Thyroid gland (tissue), 4 donors: ENCODE results near the gene MRPL51. TPM values are rescaled to one million over a fixed set of nuclear protein-coding genes. Genes with fewer than 3 reads are reported as not detected.

ENCODE experiments used
- DNase-seq, 2 donors: peaks; one replicate each; pipeline ENCODE4 v3.0.0-alpha.2; 2019
- H3K27ac ChIP-seq, 3 donors: fragments of 200-600 bp; sonication (generic); 1 replicate in 2 of 3; 2 replicates in 1 of 3; pipeline ENCODE4 v1.5.1; 2016 to 2019; ENCODE audit warnings: mild to moderate bottlenecking in 1 of 3, moderate library complexity in 1 of 3
- H3K27me3 ChIP-seq: fragments of 200-600 bp; sonication (generic); one replicate; pipeline ENCODE4 v1.5.1; 2019
- H3K36me3 ChIP-seq, 2 donors: fragments of 200-600 bp; sonication (generic); one replicate each; pipeline ENCODE4 v1.5.1; 2016 to 2019
- H3K4me1 ChIP-seq, 2 donors: fragments of 200-600 bp; sonication (generic); one replicate each; pipeline ENCODE4 v1.5.1; 2017 to 2019
- H3K4me3 ChIP-seq, 3 donors: fragments of 200-600 bp; sonication (generic); replicated peaks in 1 of 3; 1 replicate in 2 of 3; 2 replicates in 1 of 3; pipeline ENCODE4 v1.5.1; 2016; ENCODE audit warnings: mild to moderate bottlenecking in 1 of 3
- H3K9me3 ChIP-seq: fragments of 200-600 bp; sonication (generic); one replicate; pipeline ENCODE4 v1.5.1; 2017
- CTCF ChIP-seq, 6 experiments: fragments of 200-600 bp in 3 of 6; fragments of 450-650 bp in 3 of 6; sonication (generic) in 3 of 6; IDR thresholded peaks; one replicate each; pipeline ENCODE4 v1.5.1; 2016 to 2019; ENCODE audit warnings: antibody characterized with exemption in 6 of 6, mild to moderate bottlenecking in 2 of 6, inconsistent platforms in 1 of 6, moderate library complexity in 1 of 6
- POLR2A ChIP-seq, 2 donors: fragments of 450-650 bp; IDR thresholded peaks; one replicate each; pipeline ENCODE4 v1.6.1; 2017; ENCODE audit warnings: antibody characterized with exemption in 2 of 2, mild to moderate bottlenecking in 2 of 2, moderate library complexity in 1 of 2
- WGBS, 2 donors: methylation state at CpG; one replicate each; pipeline ENCODE4 v1.1.5; 2017; 5-methylcytosine and 5-hydroxymethylcytosine counted together
- intact Hi-C: fragments of 100-400 bp; cut with DNase I; formaldehyde crosslinking; loops from one replicate; pipeline ENCODE4 v1.15.1; 2023
- total RNA-seq, 4 donors: library from RNA; depleted of rRNA; stranded (reverse); fragments of >200 nt; gene quantifications; one replicate each; pipeline ENCODE4 v1.2.3, GENCODE V29; 2016

The MRPL51 gene
- total RNA-seq, 4 donors from 2014 or later: 16.7 to 84.6 (median 46.9) TPM

DNA sequence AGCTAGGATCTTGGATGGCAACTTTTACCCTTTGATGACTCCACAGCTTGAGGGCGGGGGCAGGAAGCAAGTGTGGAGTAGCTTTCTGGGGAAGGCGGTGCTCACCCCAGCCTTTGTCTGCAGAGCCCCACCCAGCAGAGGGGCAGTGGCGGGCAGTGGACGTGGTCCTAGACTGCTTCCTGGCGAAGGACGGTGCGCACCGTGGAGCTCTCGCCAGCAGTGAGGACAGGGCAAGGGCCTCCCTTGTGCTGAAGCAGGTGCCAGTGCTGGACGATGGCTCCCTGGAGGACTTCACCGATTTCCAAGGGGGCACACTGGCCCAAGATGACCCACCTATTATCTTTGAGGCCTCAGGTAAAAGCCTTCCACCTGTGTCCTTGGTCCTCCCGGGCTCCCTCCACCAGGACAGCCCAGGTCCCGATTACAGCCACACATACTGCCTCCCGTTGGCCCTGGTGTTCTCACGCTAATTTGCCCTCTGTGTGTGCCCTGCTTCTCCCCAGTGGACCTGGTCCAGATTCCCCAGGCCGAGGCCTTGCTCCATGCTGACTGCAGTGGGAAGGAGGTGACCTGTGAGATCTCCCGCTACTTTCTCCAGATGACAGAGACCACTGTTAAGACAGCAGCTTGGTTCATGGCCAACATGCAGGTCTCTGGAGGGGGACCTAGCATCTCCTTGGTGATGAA is 40.0 kb downstream of the MRPL51 start:
- Histone ChIP-seq H3K9me3 (no peaks in the 10 kb centered on the region), H3K4me3 (peak overlapping the region in 1 of 3 donors; percentile 74), H3K27me3 (no peaks in the 10 kb centered on the region), H3K27ac (peak overlapping the region; percentile 99), H3K4me1 (peaks cover 22 to 35% of the 10 kb centered on the region in 2 donors), H3K36me3 (peaks cover 10% of the 10 kb centered on the region in 2 donors)
- peak; percentile 27 to 30 for DNase-seq
- TF ChIP-seq POLR2A (IDR thresholded peaks at IDR 0.05) (no peak), CTCF (IDR thresholded peaks at IDR 0.05) (no peak)
- intact Hi-C loops: no loop called here
- 68 to 72% methylated on average over 12 to 14 of the region's 17 CpGs for WGBS, 2 donors

- Histone ChIP-seq H3K36me3 (peaks cover 3% of the 10 kb centered on the region in 2 donors), H3K27me3 (no peaks in the 10 kb centered on the region), H3K4me1 (peaks cover 29 to 41% of the 10 kb centered on the region in 2 donors), H3K9me3 (no peaks in the 10 kb centered on the region), H3K4me3 (peak overlapping the region; percentile 13 to 74 (median 21)), H3K27ac (peak overlapping the region; percentile 99)
- peak; percentile 74 to 86 for DNase-seq
- WGBS, 2 donors: 3 to 12% methylated on average over 9 of the region's 9 CpGs
- intact Hi-C loops: no loop called here
- TF ChIP-seq CTCF (IDR thresholded peaks at IDR 0.05): no peak
- TF ChIP-seq POLR2A (IDR thresholded peaks at IDR 0.05): peak in 1 of 2 donors; percentile 53
Observed at GRCh38 chr12:6452245-6452943, 40.7 kb downstream of the MRPL51 start.

GRCh38 chr12:6451348-6452244 is 41.5 kb downstream of the MRPL51 start, which contains the start of gene TAPBPL:
TSS of gene TAPBPL (plus strand) at chr12:6452042. CDS start at chr12:6452249, 207 bp downstream.
- Histone ChIP-seq H3K27ac (peak within 1 kb of the TSS; percentile 99), H3K4me1 (peaks cover 34 to 46% of the 10 kb centered on the region in 2 donors), H3K27me3 (no peaks in the 10 kb centered on the region), H3K9me3 (no peaks in the 10 kb centered on the region), H3K4me3 (peak within 1 kb of the TSS; percentile 13 to 74 (median 21)), H3K36me3 (no peaks in the 10 kb centered on the region)
- peak; percentile 50 to 96 for TF ChIP-seq POLR2A (IDR thresholded peaks at IDR 0.05)
- peak in 1 of 6 experiments; percentile 7 for TF ChIP-seq CTCF (IDR thresholded peaks at IDR 0.05)
- WGBS, 2 donors: 0 to 1% methylated on average over 15 to 27 of the region's 27 CpGs
- intact Hi-C loops: no loop called here
- DNase-seq: peak; percentile 92 to 94

DNA sequence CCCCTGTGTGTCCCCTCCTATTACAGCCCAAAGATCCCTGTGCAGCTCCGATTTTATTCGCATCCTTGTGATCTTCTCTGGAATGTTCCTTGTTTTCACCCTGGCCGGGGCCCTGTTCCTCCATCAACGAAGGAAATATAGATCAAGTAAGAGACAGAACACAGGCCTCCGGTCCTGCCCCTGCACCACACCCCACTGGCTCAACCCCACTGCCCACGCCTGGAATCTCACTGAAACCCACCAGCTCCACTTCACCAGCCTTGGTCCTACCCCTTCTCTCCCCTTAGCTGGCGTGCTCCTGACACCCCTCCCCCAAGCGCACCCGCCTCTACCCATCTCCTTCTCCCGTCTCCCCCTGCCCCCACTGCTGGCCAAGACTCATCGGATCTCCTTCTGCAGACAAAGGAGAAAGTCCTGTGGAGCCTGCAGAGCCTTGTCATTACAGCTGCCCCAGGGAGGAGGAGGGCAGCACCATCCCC is 42.2 kb downstream of the MRPL51 start:
- peaks cover 39 to 53% of the 10 kb centered on the region in 2 donors for H3K4me1 ChIP-seq
- no peaks in the 10 kb centered on the region for H3K9me3 ChIP-seq
- 17% methylated on average over 11 of the region's 11 CpGs for WGBS, 2 donors
- intact Hi-C loops: no loop called here
- H3K4me3 ChIP-seq: peak overlapping the region in 2 of 3 donors; percentile 9 to 74
- H3K27me3 ChIP-seq: no peaks in the 10 kb centered on the region
- TF ChIP-seq CTCF (IDR thresholded peaks at IDR 0.05): no peak
- TF ChIP-seq POLR2A (IDR thresholded peaks at IDR 0.05): no peak
- no peaks in the 10 kb centered on the region for H3K36me3 ChIP-seq
- peak overlapping the region; percentile 99 for H3K27ac ChIP-seq
- DNase-seq: no peak
